Neural cell (in vitro differentiated cells): Measurements from ENCODE around the gene MBD3L5.

Source experiments
- EP300 ChIP-seq: fragments of 450-650 bp; conservative IDR thresholded peaks from 2 replicates; pipeline ENCODE4 v1.6.1; 2014; ENCODE audit warnings: antibody characterized with exemption, mild to moderate bottlenecking, moderate library complexity; ENCODE audit not compliant: poor library complexity, severe bottlenecking
- EZH2 ChIP-seq: fragments of 200-600, 300-800 bp; shearing (Covaris generic), sonication (generic); IDR thresholded peaks from 2 replicates; pipeline ENCODE4 v1.6.1; 2014; ENCODE audit warnings: antibody characterized with exemption, low read length, borderline replicate concordance, mild to moderate bottlenecking; ENCODE audit not compliant: insufficient read depth, poor library complexity, severe bottlenecking
- MXI1 ChIP-seq: fragments of 450-650 bp; conservative IDR thresholded peaks from 2 replicates; pipeline ENCODE4 v1.6.1; 2014; ENCODE audit warnings: antibody characterized with exemption, mild to moderate bottlenecking; ENCODE audit not compliant: poor library complexity, severe bottlenecking
- POLR2AphosphoS5 ChIP-seq: IDR thresholded peaks from 2 replicates; pipeline ENCODE4 v1.6.1; 2012
- RAD21 ChIP-seq: fragments of 450-650 bp; conservative IDR thresholded peaks from 2 replicates; pipeline ENCODE4 v1.6.1; 2014; ENCODE audit warnings: antibody characterized with exemption, mild to moderate bottlenecking, moderate library complexity
- SMC3 ChIP-seq: fragments of 450-650 bp; conservative IDR thresholded peaks from 2 replicates; pipeline ENCODE4 v1.6.1; 2014; ENCODE audit warnings: antibody characterized with exemption, mild to moderate bottlenecking, moderate library complexity; ENCODE audit not compliant: poor library complexity
- TAF1 ChIP-seq: IDR thresholded peaks from 2 replicates; pipeline ENCODE4 v1.6.1; 2012; ENCODE audit warnings: low read depth
- TF ChIP-seq, protein P1 (sequence below): fragments of 450-650 bp; IDR thresholded peaks from 2 replicates; pipeline ENCODE4 v1.5.1; 2014; ENCODE audit warnings: antibody characterized with exemption, mild to moderate bottlenecking, moderate library complexity; ENCODE audit not compliant: poor library complexity, severe bottlenecking
- TF ChIP-seq, protein P2 (sequence below): IDR thresholded peaks from 2 replicates; pipeline ENCODE4 v1.6.1; 2012; ENCODE audit warnings: borderline replicate concordance

DNA sequence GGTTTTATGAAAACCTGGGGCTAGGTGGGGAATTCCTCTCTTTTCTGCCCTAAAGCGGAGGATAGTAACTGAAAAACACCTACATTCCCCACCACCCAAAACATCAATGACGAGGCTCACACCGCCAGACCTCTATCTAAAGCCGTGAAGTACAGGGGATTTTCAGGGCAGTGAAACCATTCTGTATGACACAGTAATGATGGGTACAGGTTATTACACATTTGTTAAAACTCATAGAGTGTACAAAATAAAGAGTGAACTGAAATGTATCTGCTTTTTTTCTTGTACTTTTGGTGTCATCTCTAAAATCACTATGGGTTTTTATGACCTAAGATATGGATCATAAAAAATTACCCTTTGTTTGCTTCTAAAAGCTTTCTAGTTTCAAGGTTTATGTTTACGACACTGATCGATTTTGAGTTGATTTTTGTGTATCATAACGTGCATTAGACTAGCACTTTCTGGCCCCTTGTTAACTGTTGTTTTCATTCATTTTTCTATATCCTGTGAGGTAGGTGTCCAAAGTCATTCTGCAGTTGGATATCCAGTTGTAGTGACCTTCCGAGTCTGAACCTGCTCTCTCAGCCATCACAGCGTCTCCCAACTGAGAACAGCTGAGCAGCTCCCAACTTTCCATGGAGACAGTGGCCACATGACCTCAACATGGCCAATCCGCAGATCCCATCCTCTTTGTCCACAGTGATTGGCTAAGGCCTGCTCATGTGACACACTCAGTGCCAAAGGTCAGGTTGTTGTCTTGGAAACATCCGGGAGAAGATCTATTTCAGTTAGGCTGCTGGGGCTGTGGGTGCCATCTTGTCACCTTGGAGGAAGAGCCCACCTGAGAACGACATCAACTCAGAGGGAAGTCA lies 19.4 kb upstream of the MBD3L5 start:
- TF ChIP-seq, protein P1, sequence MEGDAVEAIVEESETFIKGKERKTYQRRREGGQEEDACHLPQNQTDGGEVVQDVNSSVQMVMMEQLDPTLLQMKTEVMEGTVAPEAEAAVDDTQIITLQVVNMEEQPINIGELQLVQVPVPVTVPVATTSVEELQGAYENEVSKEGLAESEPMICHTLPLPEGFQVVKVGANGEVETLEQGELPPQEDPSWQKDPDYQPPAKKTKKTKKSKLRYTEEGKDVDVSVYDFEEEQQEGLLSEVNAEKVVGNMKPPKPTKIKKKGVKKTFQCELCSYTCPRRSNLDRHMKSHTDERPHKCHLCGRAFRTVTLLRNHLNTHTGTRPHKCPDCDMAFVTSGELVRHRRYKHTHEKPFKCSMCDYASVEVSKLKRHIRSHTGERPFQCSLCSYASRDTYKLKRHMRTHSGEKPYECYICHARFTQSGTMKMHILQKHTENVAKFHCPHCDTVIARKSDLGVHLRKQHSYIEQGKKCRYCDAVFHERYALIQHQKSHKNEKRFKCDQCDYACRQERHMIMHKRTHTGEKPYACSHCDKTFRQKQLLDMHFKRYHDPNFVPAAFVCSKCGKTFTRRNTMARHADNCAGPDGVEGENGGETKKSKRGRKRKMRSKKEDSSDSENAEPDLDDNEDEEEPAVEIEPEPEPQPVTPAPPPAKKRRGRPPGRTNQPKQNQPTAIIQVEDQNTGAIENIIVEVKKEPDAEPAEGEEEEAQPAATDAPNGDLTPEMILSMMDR: no peak
- no peak for TF ChIP-seq EZH2
- TF ChIP-seq POLR2AphosphoS5: no peak
- TF ChIP-seq TAF1: no peak
- no peak for TF ChIP-seq SMC3
- TF ChIP-seq, protein P2, sequence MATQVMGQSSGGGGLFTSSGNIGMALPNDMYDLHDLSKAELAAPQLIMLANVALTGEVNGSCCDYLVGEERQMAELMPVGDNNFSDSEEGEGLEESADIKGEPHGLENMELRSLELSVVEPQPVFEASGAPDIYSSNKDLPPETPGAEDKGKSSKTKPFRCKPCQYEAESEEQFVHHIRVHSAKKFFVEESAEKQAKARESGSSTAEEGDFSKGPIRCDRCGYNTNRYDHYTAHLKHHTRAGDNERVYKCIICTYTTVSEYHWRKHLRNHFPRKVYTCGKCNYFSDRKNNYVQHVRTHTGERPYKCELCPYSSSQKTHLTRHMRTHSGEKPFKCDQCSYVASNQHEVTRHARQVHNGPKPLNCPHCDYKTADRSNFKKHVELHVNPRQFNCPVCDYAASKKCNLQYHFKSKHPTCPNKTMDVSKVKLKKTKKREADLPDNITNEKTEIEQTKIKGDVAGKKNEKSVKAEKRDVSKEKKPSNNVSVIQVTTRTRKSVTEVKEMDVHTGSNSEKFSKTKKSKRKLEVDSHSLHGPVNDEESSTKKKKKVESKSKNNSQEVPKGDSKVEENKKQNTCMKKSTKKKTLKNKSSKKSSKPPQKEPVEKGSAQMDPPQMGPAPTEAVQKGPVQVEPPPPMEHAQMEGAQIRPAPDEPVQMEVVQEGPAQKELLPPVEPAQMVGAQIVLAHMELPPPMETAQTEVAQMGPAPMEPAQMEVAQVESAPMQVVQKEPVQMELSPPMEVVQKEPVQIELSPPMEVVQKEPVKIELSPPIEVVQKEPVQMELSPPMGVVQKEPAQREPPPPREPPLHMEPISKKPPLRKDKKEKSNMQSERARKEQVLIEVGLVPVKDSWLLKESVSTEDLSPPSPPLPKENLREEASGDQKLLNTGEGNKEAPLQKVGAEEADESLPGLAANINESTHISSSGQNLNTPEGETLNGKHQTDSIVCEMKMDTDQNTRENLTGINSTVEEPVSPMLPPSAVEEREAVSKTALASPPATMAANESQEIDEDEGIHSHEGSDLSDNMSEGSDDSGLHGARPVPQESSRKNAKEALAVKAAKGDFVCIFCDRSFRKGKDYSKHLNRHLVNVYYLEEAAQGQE: no peak
- TF ChIP-seq RAD21: no peak
- no peak for TF ChIP-seq EP300
- TF ChIP-seq MXI1: no peak
